HG03064 (cell line): ENCODE data around the gene ITIH5.
A peak's percentile ranks its signal among the peaks of the same experiment; 100 is the strongest.

ENCODE experiments used
- ATAC-seq: cut with Tn5 transposase; IDR thresholded peaks from one replicate; pipeline ENCODE4 v1.9.1; 2021; ENCODE audit warnings: low read depth; ENCODE audit not compliant: unreplicated experiment

ITIH5 gene

DNA sequence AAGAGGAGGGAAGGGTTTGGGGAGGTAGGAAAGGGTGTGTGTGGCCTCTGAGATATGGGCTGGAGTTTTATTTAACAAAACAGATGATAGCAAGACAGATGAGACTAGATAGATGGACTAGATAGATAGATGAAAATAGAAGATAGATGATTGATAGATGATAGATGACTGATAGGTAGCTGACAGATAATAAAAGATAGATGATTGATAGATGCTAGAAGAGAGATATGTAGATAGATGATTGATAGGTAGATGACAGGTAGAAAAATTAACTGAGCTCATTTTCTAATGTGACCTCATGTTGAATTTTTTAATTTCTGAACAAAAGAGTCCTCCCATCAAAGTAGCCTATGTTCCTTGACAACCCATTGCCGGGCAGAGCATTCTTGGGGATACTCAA is 139.3 kb downstream of the ITIH5 start:
- no peak for ATAC-seq

DNA sequence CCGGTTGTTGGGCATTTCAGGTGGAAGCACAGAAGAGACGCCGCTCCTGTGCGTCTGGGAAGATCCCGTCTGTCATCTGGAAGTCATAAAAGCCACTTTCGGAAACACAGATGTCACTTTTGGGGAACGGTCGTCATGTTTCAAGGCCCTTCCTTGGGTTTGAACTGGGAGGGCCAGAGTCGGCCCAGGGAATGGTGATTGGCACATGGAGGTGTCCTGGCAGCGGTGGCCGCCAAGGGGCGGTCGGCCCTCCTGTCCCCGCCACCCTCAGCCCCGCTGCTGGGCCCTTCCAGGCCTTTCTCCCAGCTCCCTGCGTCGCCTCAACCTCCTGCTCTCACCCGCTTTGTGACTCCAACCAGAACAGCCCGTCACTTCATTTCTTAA is 140.8 kb downstream of the ITIH5 start:
- no peak for ATAC-seq

DNA sequence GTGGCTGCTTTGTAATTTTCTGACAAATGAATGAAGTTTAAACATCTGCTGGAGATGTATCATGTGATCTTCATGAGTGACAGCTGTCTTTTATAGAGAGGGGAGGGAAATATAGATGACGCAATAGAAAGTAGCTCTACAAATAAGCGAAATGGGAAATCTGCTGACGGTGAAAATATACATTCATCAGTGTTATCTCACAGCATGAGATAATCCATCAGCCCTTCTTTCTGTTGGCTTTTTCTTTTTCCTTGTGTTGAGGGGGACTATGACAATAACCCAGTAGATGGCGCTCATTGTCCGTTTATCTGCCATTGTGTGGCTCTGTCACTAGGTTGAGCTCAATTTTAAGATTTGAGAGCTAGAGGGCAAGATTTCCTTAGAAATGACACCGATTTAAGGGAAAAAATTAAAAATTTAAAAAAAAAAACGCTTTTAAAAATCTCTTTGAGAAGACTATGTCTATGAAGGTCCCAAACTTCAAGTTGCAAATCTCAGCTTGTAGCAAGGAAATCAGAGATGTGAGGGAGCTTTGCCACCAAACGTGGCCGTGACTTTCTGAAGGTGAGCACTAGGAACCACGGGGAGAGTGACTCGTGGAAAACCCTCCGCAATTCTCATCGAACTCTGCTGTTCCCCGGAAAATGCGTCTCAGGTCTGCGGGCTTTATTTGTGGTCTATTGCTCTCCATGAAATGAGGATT is 141.3 kb downstream of the ITIH5 start:
- ATAC-seq: no peak

DNA sequence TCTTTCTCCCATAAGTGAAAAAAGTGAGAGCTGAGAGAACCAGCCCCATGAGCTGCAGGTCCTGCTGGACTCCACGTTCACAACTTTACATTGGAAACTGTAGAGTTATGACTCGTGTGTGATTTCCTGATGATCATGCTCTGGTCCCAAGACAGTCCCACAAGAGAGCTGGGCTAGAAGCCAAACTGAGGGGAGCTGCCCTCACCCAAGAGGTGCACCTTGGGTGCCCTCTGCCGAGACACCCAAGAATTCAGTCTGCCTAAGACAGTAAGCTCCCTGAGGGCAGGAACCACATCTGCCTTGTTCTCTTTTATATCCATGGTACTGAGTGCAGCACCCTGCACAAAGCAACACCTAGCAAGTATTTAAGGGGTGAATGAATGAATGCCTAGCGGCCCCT is 143.1 kb downstream of the ITIH5 start:
- no peak for ATAC-seq

DNA sequence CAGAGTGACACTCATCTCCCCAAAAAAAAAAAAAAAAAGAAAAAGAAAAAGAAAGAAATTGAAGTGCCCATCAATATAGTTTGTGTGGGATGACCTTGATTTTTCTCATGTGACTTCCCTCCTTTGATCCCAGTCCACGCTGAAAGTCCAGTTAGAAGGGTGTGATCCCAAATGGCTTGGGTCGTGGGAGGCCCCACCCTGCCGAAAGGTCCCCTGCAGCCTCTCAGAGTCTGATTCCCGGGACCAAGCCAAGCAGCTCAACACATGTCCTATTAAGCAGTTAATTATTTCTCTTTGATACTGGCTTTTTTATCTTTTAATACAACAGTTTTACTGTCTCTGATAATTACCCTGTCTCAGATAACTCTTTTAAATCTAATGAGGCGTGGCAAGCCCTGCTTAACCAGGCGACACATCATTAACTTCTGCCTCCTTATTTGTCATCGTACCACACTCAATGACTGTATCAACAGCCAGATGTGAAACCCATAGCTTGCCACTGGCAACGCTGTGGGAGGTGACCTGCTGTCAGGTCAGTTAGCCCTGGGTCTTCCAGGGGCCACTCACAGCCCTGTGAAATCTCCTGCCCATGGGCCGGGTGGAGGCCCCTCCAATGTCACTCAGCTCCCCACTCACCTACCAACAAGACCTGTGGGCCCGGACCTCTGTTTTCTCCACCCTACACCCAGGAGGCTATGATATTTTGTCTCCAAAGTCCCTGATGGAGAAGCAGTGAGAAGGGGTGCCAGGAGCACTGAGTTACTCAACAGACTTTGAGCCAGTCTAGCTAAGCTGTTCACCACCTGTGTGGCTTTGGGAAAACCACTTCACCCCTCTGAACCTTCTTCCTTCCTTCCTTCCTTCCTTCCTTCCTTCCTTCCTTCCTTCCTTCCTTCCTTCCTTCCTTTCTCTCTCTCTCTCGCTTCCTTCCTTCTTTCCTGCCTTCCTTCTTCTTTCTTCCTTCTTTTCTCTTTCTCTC is 146.0 kb downstream of the ITIH5 start:
- ATAC-seq: peak; percentile 82

DNA sequence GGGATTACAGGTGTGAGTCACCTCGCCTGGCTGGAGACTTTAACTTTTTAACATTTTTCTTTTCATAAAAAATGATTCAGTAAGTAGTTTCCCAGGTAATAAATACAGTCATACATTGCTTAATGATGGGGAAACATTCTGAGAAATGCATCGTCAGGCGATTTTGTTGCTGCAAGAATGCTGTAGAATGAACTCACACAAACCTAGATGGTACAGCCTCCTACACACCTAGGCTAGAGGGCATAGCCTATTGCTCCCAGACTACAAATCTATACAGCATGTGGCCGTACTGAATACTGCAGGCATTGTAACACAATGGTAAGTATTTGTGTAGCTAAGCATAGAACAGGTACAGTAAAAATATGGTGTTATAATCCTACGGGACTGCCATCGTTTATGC is 147.4 kb downstream of the ITIH5 start:
- no peak for ATAC-seq

DNA sequence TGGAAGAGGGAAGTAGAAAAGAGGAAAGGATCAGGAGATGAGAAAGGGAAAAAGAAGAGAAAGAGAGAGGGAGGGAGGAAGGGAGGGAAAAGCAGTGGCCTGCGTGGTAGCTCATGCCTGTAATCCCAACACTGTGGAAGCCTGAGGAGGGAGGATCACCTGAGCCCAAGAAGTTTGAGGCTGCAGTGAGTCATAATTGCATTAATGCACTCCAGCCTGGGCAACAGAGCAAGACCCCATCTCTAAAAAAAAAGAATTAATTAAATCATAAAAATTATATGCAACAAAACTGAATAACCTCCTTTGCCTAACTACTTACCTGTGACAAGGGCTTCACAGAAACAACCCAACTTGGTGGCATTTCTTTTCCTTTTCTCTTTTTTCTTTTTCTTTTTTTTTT is 148.1 kb downstream of the ITIH5 start:
- no peak for ATAC-seq

DNA sequence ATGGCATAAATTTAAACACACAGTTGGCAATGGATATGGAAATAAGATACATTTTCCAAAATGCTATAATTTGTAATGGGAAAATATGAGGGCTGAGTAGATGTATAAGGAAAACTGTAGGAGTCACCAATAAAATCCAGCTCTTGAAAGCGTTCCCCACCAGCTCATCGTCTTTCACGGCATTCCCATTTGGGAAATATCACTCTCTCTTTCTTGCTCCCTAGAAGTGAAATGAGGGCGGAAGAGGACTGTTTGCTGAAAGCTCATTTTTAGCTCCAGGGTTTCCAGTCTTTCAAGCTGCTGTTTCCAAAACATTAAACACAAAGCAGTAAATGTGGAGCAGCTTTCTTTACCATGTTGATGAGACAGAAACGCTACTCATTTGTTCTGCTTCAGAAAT is 151.3 kb downstream of the ITIH5 start:
- no peak for ATAC-seq

DNA sequence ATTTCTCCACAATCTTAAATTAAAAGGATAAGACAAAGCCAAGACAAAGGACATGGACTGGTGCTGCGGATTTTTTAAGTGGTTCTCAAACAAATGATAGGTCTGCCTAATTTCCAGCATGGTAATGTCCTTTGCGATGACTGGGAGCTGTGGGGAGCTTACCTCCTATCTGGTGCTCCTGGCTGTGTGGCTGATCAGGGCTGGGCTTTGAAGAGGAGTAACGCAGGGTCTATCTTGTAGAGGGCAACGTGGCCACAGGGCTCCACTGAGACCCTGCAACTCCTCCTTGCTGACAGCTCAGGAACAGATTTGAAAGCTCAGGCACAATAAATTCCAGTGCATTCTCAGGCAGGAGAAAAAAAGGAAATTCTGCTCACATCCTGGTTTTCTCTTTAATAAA is 152.8 kb downstream of the ITIH5 start:
- ATAC-seq: no peak

DNA sequence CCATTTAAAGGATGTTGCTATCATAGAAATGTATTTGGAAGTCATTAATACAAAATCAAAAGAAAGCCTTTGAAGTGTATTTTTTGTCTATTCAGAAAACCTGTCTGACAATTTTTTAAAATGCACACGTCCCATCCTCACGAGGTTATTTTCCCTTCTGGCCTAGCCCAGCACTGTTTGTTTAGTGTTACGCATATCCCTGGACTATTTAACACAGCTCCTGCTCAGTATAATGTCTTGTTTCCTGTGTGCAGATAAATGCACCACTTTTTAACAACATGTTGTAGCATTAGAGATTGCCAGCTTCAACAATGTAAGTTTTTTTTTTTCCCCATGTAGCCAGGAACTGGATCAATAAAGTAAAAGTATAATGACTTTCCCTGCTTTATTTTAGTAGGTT is 153.3 kb downstream of the ITIH5 start:
- ATAC-seq: no peak

DNA sequence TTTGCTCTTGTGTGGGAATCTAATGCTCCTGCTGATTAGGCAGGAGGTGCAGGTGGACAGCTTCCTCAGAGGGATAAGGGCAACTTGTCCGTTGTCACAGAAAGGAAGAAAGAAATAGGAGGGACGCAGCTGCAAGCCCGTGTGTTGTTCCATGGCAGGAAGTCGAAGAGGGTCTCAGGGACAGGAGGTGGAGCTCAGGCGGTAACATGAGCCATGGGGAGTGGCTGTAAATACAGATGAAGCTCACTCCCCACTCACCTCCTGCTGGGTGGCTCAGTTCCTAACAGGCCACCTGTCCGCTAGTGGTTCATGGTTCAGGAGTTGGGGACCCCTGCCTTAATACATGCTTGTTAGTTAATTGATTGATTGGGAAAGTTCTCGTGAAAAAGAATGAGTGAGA is 154.3 kb downstream of the ITIH5 start:
- no peak for ATAC-seq

DNA sequence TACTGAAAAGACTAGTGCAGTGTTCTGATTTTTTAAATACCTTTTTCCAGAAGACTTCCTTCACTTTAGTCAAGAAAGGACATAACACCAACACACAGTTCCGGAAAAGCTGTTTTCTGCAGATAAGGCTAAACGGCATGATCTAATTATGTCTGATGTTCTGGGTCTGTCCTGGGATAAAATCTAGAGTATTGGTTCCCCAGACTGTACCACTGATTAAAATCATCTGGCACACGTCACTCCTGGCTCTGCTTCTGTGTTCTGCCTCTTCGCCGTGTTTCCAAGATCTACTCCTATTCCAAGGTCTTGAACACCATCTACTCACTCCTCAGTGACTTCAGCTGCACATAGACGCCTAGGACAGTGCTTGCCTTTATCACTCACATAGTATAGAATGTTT is 155.2 kb downstream of the ITIH5 start:
- no peak for ATAC-seq
